ENCODE results near the gene IRF2BP2. TPM values are rescaled to one million over a fixed set of nuclear protein-coding genes. Genes with fewer than 3 reads are reported as not detected.

IRF2BP2 gene
- total RNA-seq, 1 experiment from 2014 or later = 78.8 TPM

DNA sequence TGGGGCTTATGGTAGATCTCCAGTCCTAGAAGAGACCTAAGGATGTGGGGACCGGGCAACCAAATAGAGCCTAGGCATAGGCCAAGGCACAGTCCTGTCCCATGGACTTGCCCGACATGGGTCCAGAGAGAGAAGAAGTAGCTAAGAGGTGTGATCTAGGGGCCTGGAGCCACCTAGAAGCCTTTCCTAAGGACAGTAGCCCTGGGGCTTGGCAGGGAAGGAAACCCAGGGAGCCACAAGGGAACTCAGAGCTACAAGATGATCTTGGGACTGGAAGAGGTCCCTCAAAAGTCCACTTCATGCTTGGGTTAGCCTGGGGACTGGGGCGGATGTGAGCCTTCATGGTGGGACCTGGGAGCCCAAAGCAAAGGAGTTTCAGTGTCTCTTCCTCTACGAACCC is 18.8 kb downstream of the IRF2BP2 start:
- Histone ChIP-seq H2AFZ (ENCODE audit: low read length) (no peak overlapping the region), H3K9ac (ENCODE audit: low read length) (no peak overlapping the region), H4K20me1 (ENCODE audit: low read length) (no peaks in the 10 kb centered on the region), H3K4me2 (ENCODE audit: low read length) (no peak overlapping the region), H3K4me3 (ENCODE audit: low read length) (no peak overlapping the region), H3K27me3 (ENCODE audit: low read length) (no peaks in the 10 kb centered on the region), H3K9me2 (replicated peaks; ENCODE audit: low read length) (no peaks in the 10 kb centered on the region), H3K4me1 (ENCODE audit: insufficient read depth, low read length) (no peaks in the 10 kb centered on the region), H3K9me3 (ENCODE audit: low read length) (no peaks in the 10 kb centered on the region), H3K27ac (ENCODE audit: low read length) (no peak overlapping the region), H3K79me2 (ENCODE audit: low read length) (no peaks in the 10 kb centered on the region), H3F3A (ENCODE audit: low read length, unreplicated experiment) (no peaks in the 10 kb centered on the region), H3K36me3 (ENCODE audit: low read depth, low read length) (no peaks in the 10 kb centered on the region)
- POLR2A ChIA-PET (ENCODE audit: unreplicated experiment) = no interaction called here
- CTCF ChIA-PET = no interaction called here
- intact Hi-C loops (cut with micrococcal nuclease) = no loop called here
- no TSS peak for BruUV-seq (replicated peaks)
- no peak for TF ChIP-seq EZH2phosphoT487 (IDR thresholded peaks at IDR 0.05; ENCODE audit: borderline replicate concordance, low read length)
- no peak for TF ChIP-seq EZH2 (IDR thresholded peaks at IDR 0.05; ENCODE audit: low read length, unreplicated experiment)
- TF ChIP-seq, protein P1, sequence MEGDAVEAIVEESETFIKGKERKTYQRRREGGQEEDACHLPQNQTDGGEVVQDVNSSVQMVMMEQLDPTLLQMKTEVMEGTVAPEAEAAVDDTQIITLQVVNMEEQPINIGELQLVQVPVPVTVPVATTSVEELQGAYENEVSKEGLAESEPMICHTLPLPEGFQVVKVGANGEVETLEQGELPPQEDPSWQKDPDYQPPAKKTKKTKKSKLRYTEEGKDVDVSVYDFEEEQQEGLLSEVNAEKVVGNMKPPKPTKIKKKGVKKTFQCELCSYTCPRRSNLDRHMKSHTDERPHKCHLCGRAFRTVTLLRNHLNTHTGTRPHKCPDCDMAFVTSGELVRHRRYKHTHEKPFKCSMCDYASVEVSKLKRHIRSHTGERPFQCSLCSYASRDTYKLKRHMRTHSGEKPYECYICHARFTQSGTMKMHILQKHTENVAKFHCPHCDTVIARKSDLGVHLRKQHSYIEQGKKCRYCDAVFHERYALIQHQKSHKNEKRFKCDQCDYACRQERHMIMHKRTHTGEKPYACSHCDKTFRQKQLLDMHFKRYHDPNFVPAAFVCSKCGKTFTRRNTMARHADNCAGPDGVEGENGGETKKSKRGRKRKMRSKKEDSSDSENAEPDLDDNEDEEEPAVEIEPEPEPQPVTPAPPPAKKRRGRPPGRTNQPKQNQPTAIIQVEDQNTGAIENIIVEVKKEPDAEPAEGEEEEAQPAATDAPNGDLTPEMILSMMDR (conservative IDR thresholded peaks at IDR 0.05; ENCODE audit: low read depth, low read length) = no peak
- no peak for DNase-seq
- no peak for ATAC-seq

DNA sequence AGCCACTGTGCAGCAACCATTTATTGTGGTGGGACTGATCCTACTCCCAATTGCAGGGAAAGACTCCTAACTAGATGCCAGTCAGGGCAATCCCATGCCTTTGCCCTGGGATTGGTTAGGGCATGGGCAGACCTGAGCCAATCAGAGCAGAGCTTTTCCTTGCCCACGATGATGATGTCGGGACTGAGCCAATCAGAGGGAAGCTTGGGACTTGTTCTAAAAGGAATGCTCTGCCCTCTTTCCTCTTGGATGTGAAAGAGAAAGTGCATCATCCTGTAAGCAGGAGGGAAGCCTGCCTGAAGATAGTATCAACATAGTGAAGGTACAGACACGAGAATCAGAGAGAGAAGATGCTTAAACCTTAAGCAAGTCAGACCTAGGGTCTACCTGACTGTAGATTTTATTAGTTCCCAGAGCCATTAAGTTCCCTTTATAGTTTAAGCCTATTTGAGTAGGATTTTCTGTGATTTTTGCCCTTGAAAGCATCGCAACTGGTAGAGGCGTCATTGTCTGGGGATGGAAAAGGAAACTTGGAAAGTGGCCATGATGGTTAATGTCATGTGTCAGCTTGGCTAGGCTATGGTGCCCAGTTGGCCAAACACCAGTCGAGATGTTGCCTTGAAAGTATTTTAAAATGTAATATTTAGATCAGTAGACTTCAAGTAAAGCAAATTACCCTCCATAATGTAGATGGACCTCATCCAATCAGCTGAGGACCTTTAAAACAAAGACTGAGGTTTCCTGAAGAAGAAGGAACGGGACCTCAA is 19.9 kb downstream of the IRF2BP2 start:
- Histone ChIP-seq H3K4me2 (ENCODE audit: low read length) (no peak overlapping the region), H3K27ac (ENCODE audit: low read length) (no peak overlapping the region), H3K9ac (ENCODE audit: low read length) (no peak overlapping the region), H2AFZ (ENCODE audit: low read length) (no peak overlapping the region), H3K79me2 (ENCODE audit: low read length) (no peaks in the 10 kb centered on the region), H3K4me1 (ENCODE audit: insufficient read depth, low read length) (no peaks in the 10 kb centered on the region), H3K9me3 (ENCODE audit: low read length) (no peaks in the 10 kb centered on the region), H3F3A (ENCODE audit: low read length, unreplicated experiment) (no peaks in the 10 kb centered on the region), H4K20me1 (ENCODE audit: low read length) (no peaks in the 10 kb centered on the region), H3K4me3 (ENCODE audit: low read length) (no peak overlapping the region), H3K9me2 (replicated peaks; ENCODE audit: low read length) (no peaks in the 10 kb centered on the region), H3K36me3 (ENCODE audit: low read depth, low read length) (no peaks in the 10 kb centered on the region), H3K27me3 (ENCODE audit: low read length) (no peaks in the 10 kb centered on the region)
- POLR2A ChIA-PET (ENCODE audit: unreplicated experiment) = no interaction called here
- BruUV-seq (replicated peaks) = no TSS peak
- ATAC-seq (no peak), DNase-seq (no peak)
- CTCF ChIA-PET = no interaction called here
- intact Hi-C loops (cut with micrococcal nuclease) = no loop called here
- TF ChIP-seq EZH2phosphoT487 (IDR thresholded peaks at IDR 0.05; ENCODE audit: borderline replicate concordance, low read length) (no peak), EZH2 (IDR thresholded peaks at IDR 0.05; ENCODE audit: low read length, unreplicated experiment) (no peak)
- TF ChIP-seq, protein P1 (conservative IDR thresholded peaks at IDR 0.05; ENCODE audit: low read depth, low read length) = no peak

DNA sequence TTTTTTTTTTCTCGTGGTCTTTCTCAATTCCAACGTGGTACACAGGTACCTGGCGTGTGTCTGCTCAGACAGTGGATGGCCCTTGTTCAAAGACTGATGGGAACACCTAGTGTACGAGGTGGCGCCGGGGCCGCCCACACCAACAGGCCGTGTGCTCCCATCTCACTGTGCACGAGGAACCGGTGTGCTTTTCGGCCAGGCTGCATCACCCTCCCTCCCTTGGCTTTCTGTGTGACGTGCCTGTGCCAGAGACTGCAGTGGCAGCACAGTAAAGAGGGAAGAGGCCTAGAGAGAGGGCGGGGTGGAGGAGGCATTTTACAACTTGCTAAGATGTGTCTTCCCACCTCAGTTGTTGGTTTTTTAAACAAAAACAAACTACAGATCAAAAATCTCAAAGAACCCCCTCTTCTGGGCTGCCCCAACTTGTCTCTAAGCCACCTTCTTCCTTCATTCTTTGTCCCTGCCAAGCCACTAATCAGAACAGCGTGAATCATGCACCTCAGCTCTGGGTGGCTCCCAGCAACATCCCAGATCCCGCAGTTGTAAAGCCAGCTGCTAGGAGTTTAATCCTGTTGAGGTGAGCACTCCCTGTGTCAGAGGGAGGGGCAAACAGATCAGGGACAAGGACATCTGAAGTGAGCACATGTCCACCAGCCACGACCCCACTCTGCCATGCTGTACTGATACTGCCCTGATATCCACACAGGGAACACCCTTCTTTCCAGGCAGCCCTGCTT is 20.7 kb downstream of the IRF2BP2 start:
- DNase-seq = no peak
- Histone ChIP-seq H3K79me2 (ENCODE audit: low read length) (no peaks in the 10 kb centered on the region), H3K4me3 (ENCODE audit: low read length) (no peak overlapping the region), H2AFZ (ENCODE audit: low read length) (no peak overlapping the region), H3K4me1 (ENCODE audit: insufficient read depth, low read length) (no peaks in the 10 kb centered on the region), H3K9me2 (replicated peaks; ENCODE audit: low read length) (no peaks in the 10 kb centered on the region), H3K36me3 (ENCODE audit: low read depth, low read length) (no peaks in the 10 kb centered on the region), H3F3A (ENCODE audit: low read length, unreplicated experiment) (no peaks in the 10 kb centered on the region), H3K27me3 (ENCODE audit: low read length) (no peaks in the 10 kb centered on the region), H3K9me3 (ENCODE audit: low read length) (no peaks in the 10 kb centered on the region), H3K4me2 (ENCODE audit: low read length) (no peak overlapping the region), H3K27ac (ENCODE audit: low read length) (no peak overlapping the region), H3K9ac (ENCODE audit: low read length) (no peak overlapping the region), H4K20me1 (ENCODE audit: low read length) (no peaks in the 10 kb centered on the region)
- CTCF ChIA-PET = no interaction called here
- intact Hi-C loops (cut with micrococcal nuclease) = no loop called here
- no peak for TF ChIP-seq EZH2phosphoT487 (IDR thresholded peaks at IDR 0.05; ENCODE audit: borderline replicate concordance, low read length)
- TF ChIP-seq EZH2 (IDR thresholded peaks at IDR 0.05; ENCODE audit: low read length, unreplicated experiment) = no peak
- TF ChIP-seq, protein P1 (conservative IDR thresholded peaks at IDR 0.05; ENCODE audit: low read depth, low read length) = no peak
- POLR2A ChIA-PET (ENCODE audit: unreplicated experiment) = no interaction called here
- ATAC-seq = no peak
- BruUV-seq (replicated peaks) = no TSS peak

All from PC-3 (cell line).